Stimulated activated CD8-positive, alpha-beta memory T cell treated with anti-CD3 and anti-CD28 coated beads, Interleukin-7, amount 100 ng/mL, for 48 hours (primary cell): ENCODE measurements around the gene USP16.

ENCODE experiments used
- DNase-seq, 2 donors: peaks; one replicate each; pipeline ENCODE4 v3.0.0-alpha.2; 2020; ENCODE audit warnings: low read depth in 1 of 2; ENCODE audit errors: extremely low read depth in 1 of 2

Gene USP16

DNA sequence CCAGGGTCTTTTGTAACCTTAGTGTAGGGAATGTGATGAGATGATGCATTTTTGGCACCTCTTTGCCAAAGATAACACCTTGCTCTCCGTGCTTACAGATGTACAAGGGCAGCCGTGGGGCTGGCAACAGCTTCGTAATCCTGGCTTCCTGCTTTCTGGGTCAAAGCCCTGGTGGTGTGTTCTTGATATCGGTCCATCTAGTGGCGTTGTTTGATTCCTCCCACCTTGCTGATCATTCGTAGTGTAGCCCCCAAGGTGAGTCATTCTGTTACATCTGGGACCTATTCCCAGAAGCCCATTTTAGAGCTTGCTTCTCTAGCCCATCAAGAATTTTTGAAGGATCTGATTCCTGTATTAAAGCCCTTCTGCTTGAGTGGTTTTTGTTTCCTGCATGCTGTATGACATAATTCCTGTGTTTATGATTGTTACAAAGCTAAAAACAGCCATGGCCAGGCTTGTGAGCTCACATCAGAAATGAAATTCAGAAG is 56.0 kb downstream of the USP16 start:
- no peak for DNase-seq

DNA sequence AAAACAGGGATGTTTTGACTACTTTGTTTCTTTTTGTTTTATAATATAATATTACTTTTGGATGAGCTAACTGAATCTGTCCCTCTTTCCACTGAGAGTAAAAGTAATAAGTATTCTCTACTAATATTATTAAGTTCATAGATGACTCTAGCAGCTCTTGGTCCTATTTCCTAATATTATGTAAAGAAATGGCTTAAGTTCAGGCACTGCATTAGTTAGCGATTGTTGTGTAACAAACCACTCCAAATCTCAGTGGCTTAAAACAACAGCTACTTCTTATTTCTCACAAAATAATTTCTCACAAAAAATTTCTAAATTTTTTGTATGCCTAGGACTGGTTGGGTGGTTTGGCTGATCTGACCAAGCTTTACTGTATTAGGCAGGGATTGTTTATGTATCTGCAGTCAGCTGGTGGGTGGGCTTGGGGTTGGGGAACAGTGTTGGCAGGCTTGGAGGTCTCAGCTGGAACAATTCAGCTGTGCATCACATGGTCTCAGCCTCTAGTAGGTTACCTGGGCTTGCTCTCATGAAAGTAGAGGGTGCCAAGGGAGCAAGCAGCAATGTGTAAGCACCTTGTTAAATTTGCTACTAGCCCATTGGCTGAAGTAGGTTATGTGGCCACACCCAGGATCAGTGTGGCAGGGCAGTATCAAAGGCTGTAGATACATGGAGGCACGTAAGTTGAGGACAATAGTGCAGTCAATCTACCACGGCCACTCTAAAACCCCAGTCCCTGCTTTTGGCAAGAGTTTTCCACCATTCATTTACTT is 57.8 kb downstream of the USP16 start:
- no peak for DNase-seq

DNA sequence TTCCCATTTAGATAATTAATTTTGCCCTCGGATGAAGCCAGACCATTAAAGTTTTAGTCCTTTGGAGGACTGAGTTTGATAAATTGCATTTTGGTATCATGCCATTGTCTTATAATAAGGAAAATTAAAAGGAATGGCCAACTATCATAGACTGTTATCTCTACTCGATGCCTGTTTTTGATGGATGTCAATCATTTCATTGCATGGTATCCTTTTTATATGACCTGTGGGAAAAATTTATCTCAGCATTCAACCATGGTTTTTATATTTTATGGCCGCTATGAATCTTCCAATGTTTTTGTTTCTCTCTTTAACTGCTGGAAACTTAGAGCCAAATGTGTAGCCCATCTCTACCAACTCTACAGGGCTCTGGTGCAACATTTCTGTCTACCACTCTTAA is 58.8 kb downstream of the USP16 start:
- DNase-seq: no peak

DNA sequence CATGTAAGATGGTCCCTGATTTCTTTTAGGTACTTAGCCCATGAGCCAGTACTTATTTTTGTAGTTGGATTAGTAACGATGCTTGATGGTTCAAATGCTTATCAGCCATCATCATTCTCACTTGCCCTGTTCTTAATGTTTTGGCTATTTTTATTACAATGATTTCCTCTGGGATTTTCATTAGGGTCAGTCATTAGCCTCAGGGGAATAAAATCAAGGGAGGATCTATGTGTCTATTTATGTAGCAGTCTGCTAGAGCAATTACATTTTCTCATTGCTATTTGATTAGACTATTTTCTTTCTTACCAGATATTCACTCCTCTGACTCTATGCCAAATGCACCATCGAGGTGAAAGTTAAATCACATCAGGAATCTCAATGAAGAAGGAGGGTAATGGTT is 59.9 kb downstream of the USP16 start:
- no peak for DNase-seq

DNA sequence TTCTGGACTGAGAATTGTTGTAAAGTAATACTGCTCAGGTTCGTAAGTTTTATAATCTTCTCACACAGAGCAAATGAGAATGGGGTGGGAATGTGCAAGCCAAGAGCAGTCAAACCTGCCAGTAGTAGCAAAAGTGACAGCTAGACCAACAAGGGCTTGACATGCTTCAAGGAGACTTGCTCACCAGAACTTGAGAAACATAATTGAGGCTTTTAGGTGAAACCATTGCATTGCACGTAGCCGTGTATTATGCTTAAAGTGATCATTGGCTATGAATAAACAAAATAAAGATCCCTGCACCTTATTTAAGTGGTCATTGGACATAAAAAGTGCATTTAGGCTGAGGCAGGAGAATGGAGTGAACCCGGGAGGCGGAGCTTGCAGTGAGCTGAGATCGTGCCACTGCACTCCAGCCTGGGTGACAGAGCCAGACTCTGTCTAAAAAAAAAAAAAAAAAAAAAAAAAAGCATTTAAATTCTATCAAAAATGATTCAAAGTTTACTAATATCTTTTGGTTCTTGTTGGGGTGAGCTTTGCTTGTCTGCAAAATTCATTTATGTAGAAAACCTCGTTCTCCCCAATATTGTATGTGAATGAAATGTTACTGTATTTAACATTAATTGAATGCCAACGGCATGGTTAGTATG is 60.8 kb downstream of the USP16 start:
- no peak for DNase-seq

DNA sequence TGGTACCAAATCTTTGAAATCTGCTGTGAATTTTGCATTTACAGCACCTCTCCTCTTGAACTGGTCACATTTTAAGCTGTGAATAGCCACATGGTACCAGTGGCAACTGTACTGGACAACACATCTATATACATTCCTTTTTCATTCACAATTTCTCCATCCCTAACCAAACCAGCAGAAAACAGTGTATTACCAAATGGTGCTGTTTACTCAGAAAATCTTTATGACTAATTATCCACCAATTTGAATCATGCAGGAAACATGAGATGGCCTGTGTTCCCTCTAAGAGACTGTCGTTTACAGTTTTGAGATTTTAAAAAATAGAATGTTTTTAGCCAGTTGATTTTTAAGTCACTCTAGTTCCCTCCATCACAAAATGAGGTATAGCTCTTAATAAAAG is 66.6 kb downstream of the USP16 start:
- DNase-seq: no peak

DNA sequence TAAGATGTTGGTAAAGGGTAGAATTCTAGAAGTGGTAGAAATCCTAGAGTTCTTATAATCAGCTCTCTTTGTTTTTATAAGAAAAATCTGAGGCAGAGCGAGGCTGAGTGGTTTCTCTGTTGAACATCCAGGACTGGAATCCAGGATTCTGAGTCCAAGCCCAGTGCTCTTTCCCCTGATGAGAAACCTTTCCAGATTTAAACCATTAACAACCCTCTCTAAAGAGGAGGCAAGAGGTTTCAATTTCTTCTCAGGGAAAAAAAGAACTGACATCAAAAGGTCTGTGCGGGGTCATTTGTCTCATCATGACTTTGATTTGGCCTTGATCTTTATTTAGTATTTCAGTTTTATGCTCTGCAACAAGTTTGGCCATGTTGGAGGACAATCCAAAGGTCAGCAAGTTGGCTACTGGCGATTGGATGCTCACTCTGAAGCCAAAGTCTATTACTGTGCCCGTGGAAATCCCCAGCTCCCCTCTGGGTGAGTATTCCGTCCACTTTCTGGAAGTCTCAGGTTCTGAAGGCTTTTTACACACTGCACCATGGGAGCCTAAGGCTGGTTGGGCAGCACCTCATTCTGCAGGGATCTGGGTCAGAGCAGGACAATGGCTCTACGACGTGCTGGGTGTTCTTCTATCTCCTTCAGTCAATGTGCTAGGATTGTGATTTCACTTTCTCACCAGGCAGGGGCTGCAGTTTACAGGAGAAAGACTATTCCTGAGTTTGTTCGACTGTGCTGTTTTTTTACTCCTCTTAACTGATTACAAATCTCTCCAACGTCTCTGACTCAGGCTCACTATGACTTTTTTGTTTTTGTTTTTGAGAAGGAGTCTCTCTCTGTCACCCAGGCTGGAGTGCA is 67.9 kb downstream of the USP16 start:
- no peak for DNase-seq

DNA sequence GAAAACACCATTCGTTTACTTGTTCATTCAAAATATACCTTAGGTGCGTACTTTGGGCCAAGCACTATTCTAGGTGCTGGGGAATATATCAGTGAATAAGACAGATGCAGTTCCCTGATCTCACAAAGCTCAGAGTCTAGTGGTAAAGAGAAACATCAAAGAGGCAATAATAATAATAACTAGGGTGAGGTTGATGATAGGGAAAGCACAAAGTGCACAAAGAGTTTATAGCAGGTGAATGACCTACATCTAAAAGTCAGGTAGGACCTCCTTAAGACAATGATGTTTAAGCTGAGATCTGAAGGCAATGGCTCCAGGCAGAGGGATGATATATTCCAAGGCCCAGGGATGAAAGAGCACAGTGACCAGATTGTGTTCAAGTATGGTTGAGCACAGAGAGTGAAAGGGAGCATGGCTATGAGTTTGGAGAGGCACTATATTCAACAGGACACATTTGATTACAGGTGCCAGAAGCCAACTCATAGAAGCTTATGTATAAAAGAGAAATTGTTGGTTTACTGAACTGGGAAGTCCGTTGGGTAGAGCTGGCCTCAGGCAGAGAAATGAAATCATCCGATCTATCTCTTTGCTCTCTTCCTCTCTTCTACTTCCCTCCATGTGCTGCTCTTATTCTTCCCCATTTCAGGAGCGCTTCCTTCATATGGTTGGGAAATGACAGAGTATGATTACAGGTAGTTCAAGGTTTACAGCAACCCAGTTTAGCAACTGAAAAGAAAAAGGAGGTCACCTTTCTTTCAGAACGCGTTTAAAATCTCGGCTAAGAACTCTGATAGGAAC is 71.9 kb downstream of the USP16 start:
- DNase-seq: no peak

DNA sequence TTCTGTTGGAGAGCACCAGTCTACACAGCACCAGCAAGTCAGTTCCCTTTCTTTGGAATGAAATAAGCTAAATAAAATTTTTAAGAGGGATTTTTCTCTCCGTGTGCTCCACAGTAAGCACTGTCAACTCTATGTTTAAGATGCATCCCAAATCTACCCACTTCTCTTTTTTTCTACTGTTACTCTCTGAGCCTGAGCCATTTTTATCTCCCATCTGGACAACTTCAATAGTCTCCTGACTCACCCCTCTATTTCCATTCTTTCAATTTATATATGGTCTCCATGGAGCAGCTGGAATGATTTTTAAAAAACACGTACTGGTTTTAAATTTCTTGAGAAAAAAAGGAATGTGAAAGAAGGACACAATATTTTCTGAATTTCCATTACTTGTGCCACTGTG is 73.7 kb downstream of the USP16 start:
- no peak for DNase-seq

DNA sequence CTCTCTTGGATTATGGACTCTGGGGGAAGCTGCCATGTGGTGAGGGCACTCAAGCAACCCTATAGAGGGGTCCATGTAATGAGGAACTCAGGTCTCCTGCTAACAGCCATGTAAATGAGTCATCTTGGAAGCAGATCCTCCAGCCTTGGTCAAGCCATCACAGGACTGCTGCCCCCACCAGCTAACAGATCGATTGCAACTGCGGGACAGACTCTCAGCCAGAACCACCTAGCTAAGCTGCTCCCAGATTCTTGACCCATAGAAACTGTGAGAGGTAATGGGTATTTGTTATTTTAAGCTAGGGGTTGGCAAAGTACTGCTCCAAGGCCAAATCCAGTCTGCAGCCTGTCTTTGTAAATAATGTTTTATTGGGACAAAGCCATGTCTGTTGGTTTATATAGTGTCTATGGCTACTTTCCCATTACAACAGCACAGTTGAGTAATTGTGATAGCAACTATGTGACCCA is 78.4 kb downstream of the USP16 start:
- DNase-seq: no peak
